Colonic mucosa (tissue), 4 donors: Measurements from ENCODE around the gene RAB28. TPM values are rescaled to one million over a fixed set of nuclear protein-coding genes. Genes with fewer than 3 reads are reported as not detected.

ENCODE experiments used
- DNase-seq: peaks from one replicate; pipeline ENCODE4 v3.0.0-alpha.2; 2020
- H3K27ac ChIP-seq: fragments of 200-600 bp; one replicate; pipeline ENCODE4 v1.8.0; 2021
- H3K27me3 ChIP-seq: fragments of 200-600 bp; one replicate; pipeline ENCODE4 v1.8.0; 2021
- H3K36me3 ChIP-seq: fragments of 200-600 bp; one replicate; pipeline ENCODE4 v1.8.0; 2021
- H3K4me1 ChIP-seq: fragments of 200-600 bp; one replicate; pipeline ENCODE4 v1.8.0; 2021; ENCODE audit warnings: mild to moderate bottlenecking
- H3K4me3 ChIP-seq: fragments of 200-600 bp; one replicate; pipeline ENCODE4 v1.8.0; 2021
- H3K9ac ChIP-seq, 2 donors: one replicate each; pipeline ENCODE4 v1.7.0; 2013; ENCODE audit warnings: control low read depth in 2 of 2, low read depth in 2 of 2, low read length in 2 of 2
- H3K9me3 ChIP-seq: fragments of 200-600 bp; one replicate; pipeline ENCODE4 v1.8.0; 2021
- CTCF ChIP-seq: fragments of 200-600 bp; IDR thresholded peaks from one replicate; pipeline ENCODE4 v1.8.0; 2022; ENCODE audit warnings: antibody characterized with exemption, mild to moderate bottlenecking
- intact Hi-C: fragments of 100-400 bp; cut with DNase I; formaldehyde crosslinking; loops from one replicate; pipeline ENCODE4 v1.14.1; 2022
- total RNA-seq, 2 donors: library from RNA; stranded (reverse); fragmentation: NEBNext Ultra II Directional in 1 of 2; extraction: Animal tissue kit (Norgen Biotek cat#: 25700) in 1 of 2; gene quantifications; one replicate each; pipeline ENCODE4 v1.2.1, GENCODE V29; 2021
- donor health status: healthy.
- donor health status: DM: no; HTN: no; CAD: no.
- donor health status: DM: no; HTN: no; CAD: no.

The RAB28 gene
- total RNA-seq, 2 donors from 2014 or later, result 13.0 to 13.3 TPM

GRCh38 chr4:13515268-13515667, 31.1 kb upstream of the RAB28 start:
- Histone ChIP-seq H3K4me3 (no peak overlapping the region), H3K4me1 (no peaks in the 10 kb centered on the region), H3K36me3 (no peaks in the 10 kb centered on the region), H3K27me3 (no peaks in the 10 kb centered on the region), H3K9ac (no peak overlapping the region), H3K9me3 (no peaks in the 10 kb centered on the region), H3K27ac (no peak overlapping the region)
- no peak for DNase-seq
- TF ChIP-seq CTCF, result no peak
- intact Hi-C loops, result no loop called here

- Histone ChIP-seq H3K4me1 (no peaks in the 10 kb centered on the region), H3K9me3 (no peaks in the 10 kb centered on the region), H3K27ac (no peak overlapping the region), H3K36me3 (no peaks in the 10 kb centered on the region), H3K4me3 (no peak overlapping the region), H3K27me3 (no peaks in the 10 kb centered on the region), H3K9ac (no peak overlapping the region)
- no peak for TF ChIP-seq CTCF
- intact Hi-C loops, result no loop called here
- DNase-seq, result no peak
Measured at GRCh38 chr4:13514722-13515121, 30.6 kb upstream of the RAB28 start.

- Histone ChIP-seq H3K36me3 (no peaks in the 10 kb centered on the region), H3K27ac (no peak overlapping the region), H3K4me3 (no peak overlapping the region), H3K9ac (no peak overlapping the region), H3K27me3 (no peaks in the 10 kb centered on the region), H3K9me3 (no peaks in the 10 kb centered on the region), H3K4me1 (no peaks in the 10 kb centered on the region)
- TF ChIP-seq CTCF, result no peak
- no peak for DNase-seq
- intact Hi-C loops, result no loop called here
Measured at GRCh38 chr4:13511101-13511500, 27.0 kb upstream of the RAB28 start.

GRCh38 chr4:13509442-13509841, 25.3 kb upstream of the RAB28 start:
- no peak overlapping the region for H3K27ac ChIP-seq

GRCh38 chr4:13504374-13504773, 20.2 kb upstream of the RAB28 start:
- no peak for DNase-seq
- H3K4me3 ChIP-seq, result no peak overlapping the region
- no peak overlapping the region for H3K9ac ChIP-seq
- H3K36me3 ChIP-seq, result no peaks in the 10 kb centered on the region
- TF ChIP-seq CTCF, result no peak
- no peaks in the 10 kb centered on the region for H3K9me3 ChIP-seq
- H3K4me1 ChIP-seq, result no peaks in the 10 kb centered on the region
- intact Hi-C loops, result no loop called here
- no peaks in the 10 kb centered on the region for H3K27me3 ChIP-seq
- H3K27ac ChIP-seq, result no peak overlapping the region

More at GRCh38 chr4:13509442-13509841, 25.3 kb upstream of the RAB28 start:
- Histone ChIP-seq H3K9me3 (no peaks in the 10 kb centered on the region), H3K27me3 (no peaks in the 10 kb centered on the region), H3K4me1 (no peaks in the 10 kb centered on the region), H3K36me3 (no peaks in the 10 kb centered on the region), H3K4me3 (no peak overlapping the region), H3K9ac (no peak overlapping the region)
- DNase-seq, result no peak
- TF ChIP-seq CTCF, result no peak
- intact Hi-C loops, result no loop called here

GRCh38 chr4:13498469-13498868, 14.3 kb upstream of the RAB28 start:
- Histone ChIP-seq H3K36me3 (no peaks in the 10 kb centered on the region), H3K4me1 (no peaks in the 10 kb centered on the region), H3K4me3 (no peak overlapping the region), H3K9ac (no peak overlapping the region), H3K9me3 (no peaks in the 10 kb centered on the region), H3K27me3 (no peaks in the 10 kb centered on the region), H3K27ac (no peak overlapping the region)
- no peak for DNase-seq
- no peak for TF ChIP-seq CTCF
- intact Hi-C loops, result no loop called here
